Kidney (tissue), 14 donors: ENCODE results near the gene KBTBD12. TPM values are rescaled to one million over a fixed set of nuclear protein-coding genes. Genes with fewer than 3 reads are reported as not detected.

Source experiments
- DNase-seq, 5 donors: peaks; one replicate each; pipeline ENCODE4 v3.0.0-alpha.2; 2013 to 2020
- FAIRE-seq: peaks from 2 replicates; lab custom pipeline; 2012; peaks lifted over from hg19 to GRCh38; lab: Jason Lieb, UNC
- H3K27ac ChIP-seq, 2 donors: one replicate each; pipeline ENCODE4 v1.7.0; 2013; ENCODE audit warnings: low read depth in 2 of 2, low read length in 2 of 2, inconsistent platforms in 1 of 2
- H3K27me3 ChIP-seq: one replicate; pipeline ENCODE4 v1.7.1; 2013; ENCODE audit warnings: low read length, inconsistent platforms; ENCODE audit not compliant: control insufficient read depth, insufficient read depth
- H3K36me3 ChIP-seq, 3 donors: one replicate each; pipeline versions ENCODE4 v1.7.0 to v1.7.1; 2013; ENCODE audit warnings: low read length in 3 of 3, control low read depth in 1 of 3, inconsistent platforms in 1 of 3; ENCODE audit not compliant: insufficient read depth in 3 of 3, control insufficient read depth in 2 of 3
- H3K4me1 ChIP-seq, 3 donors: one replicate each; pipeline versions ENCODE4 v1.7.0 to v1.7.1; 2013; ENCODE audit warnings: low read length in 3 of 3, inconsistent platforms in 1 of 3, low read depth in 1 of 3; ENCODE audit not compliant: control insufficient read depth in 2 of 3, insufficient read depth in 2 of 3
- H3K4me3 ChIP-seq, 3 donors: one replicate each; pipeline versions ENCODE4 v1.7.0 to v1.8.1; 2013; ENCODE audit warnings: low read length in 3 of 3, control low read depth in 1 of 3, inconsistent platforms in 1 of 3
- H3K9ac ChIP-seq, 3 donors: one replicate each; pipeline versions ENCODE4 v1.7.0 to v1.7.1; 2013; ENCODE audit warnings: low read length in 3 of 3, control low read depth in 1 of 3, inconsistent platforms in 1 of 3
- H3K9me3 ChIP-seq, 3 donors: one replicate each; pipeline versions ENCODE4 v1.7.0 to v1.7.1; 2013; ENCODE audit warnings: low read length in 3 of 3, control low read depth in 1 of 3, inconsistent platforms in 1 of 3; ENCODE audit not compliant: control insufficient read depth in 2 of 3, insufficient read depth in 1 of 3
- CTCF ChIP-seq: IDR thresholded peaks from 3 replicates; pipeline ENCODE4 v1.5.1; 2012; ENCODE audit warnings: mild to moderate bottlenecking, moderate library complexity, borderline replicate concordance; ENCODE audit not compliant: insufficient read depth; ENCODE audit errors: extremely low read depth
- intact Hi-C: fragments of 100-400 bp; cut with DNase I; formaldehyde crosslinking; loops from one replicate; pipeline ENCODE4 v1.11.1; 2022
- polyA plus RNA-seq: library from polyadenylated mRNA; stranded (reverse); fragments of 350-450 nt; fragmentation: Illumina TruSeq; extraction: RNeasy Lipid Tissue Mini Kit (QIAGEN cat#74804); gene quantifications from one replicate; pipeline ENCODE4 v1.2.3, GENCODE V29; 2014; ENCODE audit warnings: low read depth, low replicate concordance; ENCODE audit not compliant: insufficient read depth
- total RNA-seq: library from RNA; stranded (reverse); fragmentation: NEBNext Ultra II Directional; extraction: Animal tissue kit (Norgen Biotek cat#: 25700); gene quantifications from one replicate; pipeline ENCODE4 v1.2.1, GENCODE V29; 2021
- donor health status: control.
- donor health status: control.
- donor health status: control.
- donor health status: control.
- donor health status: control.
- donor health status: DM: yes; HTN: yes; CAD: no.
- donor health status: Normal renal cell carcinoma (clear cell type).

Gene KBTBD12
- total and polyA plus RNA-seq, 2 donors from 2014 or later, result 1.4 to 1.6 TPM

GRCh38 chr3:127899766-127900165 lies 15.3 kb upstream of the KBTBD12 start:
- Histone ChIP-seq H3K9me3 (no peaks in the 10 kb centered on the region), H3K27me3 (no peaks in the 10 kb centered on the region), H3K4me3 (no peak overlapping the region), H3K9ac (no peak overlapping the region), H3K27ac (no peak overlapping the region), H3K36me3 (no peaks in the 10 kb centered on the region), H3K4me1 (no peaks in the 10 kb centered on the region)
- intact Hi-C loops, result no loop called here
- no peak for TF ChIP-seq CTCF
- DNase-seq (no peak), FAIRE-seq (no peak)

GRCh38 chr3:127900536-127900935 lies 14.5 kb upstream of the KBTBD12 start:
- Histone ChIP-seq H3K4me1 (no peaks in the 10 kb centered on the region), H3K4me3 (no peak overlapping the region), H3K27ac (no peak overlapping the region), H3K36me3 (no peaks in the 10 kb centered on the region), H3K9ac (no peak overlapping the region), H3K27me3 (no peaks in the 10 kb centered on the region), H3K9me3 (no peaks in the 10 kb centered on the region)
- TF ChIP-seq CTCF, result no peak
- no peak for DNase-seq
- no peak for FAIRE-seq
- intact Hi-C loops, result no loop called here

- H3K4me3 ChIP-seq, result no peak overlapping the region
- no peaks in the 10 kb centered on the region for H3K9me3 ChIP-seq
- no peak for DNase-seq
- no peak for FAIRE-seq
- intact Hi-C loops, result no loop called here
- H3K27ac ChIP-seq, result no peak overlapping the region
- TF ChIP-seq CTCF, result no peak
- no peaks in the 10 kb centered on the region for H3K27me3 ChIP-seq
- H3K4me1 ChIP-seq, result no peaks in the 10 kb centered on the region
- H3K36me3 ChIP-seq, result no peaks in the 10 kb centered on the region
- H3K9ac ChIP-seq, result no peak overlapping the region
These were observed 12.5 kb upstream of the KBTBD12 start for GRCh38 chr3:127902486-127902885.
